ENCODE measurements around the gene RCAN3. TPM values are rescaled to one million over a fixed set of nuclear protein-coding genes. Genes with fewer than 3 reads are reported as not detected.
A peak's percentile ranks its signal among the peaks of the same experiment; 100 is the strongest.

Gene RCAN3
- total and polyA plus RNA-seq, 2 of the 13 experiments (the other 11 are each of a cell fraction or from before 2014, with no cell fraction given), result 12.2 to 13.3 TPM

GRCh38 chr1:24586119-24586518, 83.5 kb downstream of the RCAN3 start (continued):
- TF ChIP-seq, protein P1, sequence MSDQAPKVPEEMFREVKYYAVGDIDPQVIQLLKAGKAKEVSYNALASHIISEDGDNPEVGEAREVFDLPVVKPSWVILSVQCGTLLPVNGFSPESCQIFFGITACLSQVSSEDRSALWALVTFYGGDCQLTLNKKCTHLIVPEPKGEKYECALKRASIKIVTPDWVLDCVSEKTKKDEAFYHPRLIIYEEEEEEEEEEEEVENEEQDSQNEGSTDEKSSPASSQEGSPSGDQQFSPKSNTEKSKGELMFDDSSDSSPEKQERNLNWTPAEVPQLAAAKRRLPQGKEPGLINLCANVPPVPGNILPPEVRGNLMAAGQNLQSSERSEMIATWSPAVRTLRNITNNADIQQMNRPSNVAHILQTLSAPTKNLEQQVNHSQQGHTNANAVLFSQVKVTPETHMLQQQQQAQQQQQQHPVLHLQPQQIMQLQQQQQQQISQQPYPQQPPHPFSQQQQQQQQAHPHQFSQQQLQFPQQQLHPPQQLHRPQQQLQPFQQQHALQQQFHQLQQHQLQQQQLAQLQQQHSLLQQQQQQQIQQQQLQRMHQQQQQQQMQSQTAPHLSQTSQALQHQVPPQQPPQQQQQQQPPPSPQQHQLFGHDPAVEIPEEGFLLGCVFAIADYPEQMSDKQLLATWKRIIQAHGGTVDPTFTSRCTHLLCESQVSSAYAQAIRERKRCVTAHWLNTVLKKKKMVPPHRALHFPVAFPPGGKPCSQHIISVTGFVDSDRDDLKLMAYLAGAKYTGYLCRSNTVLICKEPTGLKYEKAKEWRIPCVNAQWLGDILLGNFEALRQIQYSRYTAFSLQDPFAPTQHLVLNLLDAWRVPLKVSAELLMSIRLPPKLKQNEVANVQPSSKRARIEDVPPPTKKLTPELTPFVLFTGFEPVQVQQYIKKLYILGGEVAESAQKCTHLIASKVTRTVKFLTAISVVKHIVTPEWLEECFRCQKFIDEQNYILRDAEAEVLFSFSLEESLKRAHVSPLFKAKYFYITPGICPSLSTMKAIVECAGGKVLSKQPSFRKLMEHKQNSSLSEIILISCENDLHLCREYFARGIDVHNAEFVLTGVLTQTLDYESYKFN (CRISPR knock-in tag; conservative IDR thresholded peaks at IDR 0.05), result peak; percentile 70
- TF ChIP-seq, protein P2, sequence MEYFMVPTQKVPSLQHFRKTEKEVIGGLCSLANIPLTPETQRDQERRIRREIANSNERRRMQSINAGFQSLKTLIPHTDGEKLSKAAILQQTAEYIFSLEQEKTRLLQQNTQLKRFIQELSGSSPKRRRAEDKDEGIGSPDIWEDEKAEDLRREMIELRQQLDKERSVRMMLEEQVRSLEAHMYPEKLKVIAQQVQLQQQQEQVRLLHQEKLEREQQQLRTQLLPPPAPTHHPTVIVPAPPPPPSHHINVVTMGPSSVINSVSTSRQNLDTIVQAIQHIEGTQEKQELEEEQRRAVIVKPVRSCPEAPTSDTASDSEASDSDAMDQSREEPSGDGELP (IDR thresholded peaks at IDR 0.05; ENCODE audit: borderline replicate concordance, low read depth), result no peak
- TF ChIP-seq RFX5 (IDR thresholded peaks at IDR 0.05; ENCODE audit: low read depth, low read length), result no peak
- no peak for TF ChIP-seq NFIC (IDR thresholded peaks at IDR 0.05; ENCODE audit: low read length)
- peak; percentile 15; the same call in 1 of the 2 replicates for TF ChIP-seq NR2F6 (IDR thresholded peaks at IDR 0.05)
- no peak for TF ChIP-seq NR2F6 (CRISPR knock-in tag; IDR thresholded peaks at IDR 0.05)
- 0 out of 2 replicates have a peak, but pooled peaks have one; percentile 20 for TF ChIP-seq RCOR2 (CRISPR knock-in tag; IDR thresholded peaks at IDR 0.05)
- peak; percentile 76 for TF ChIP-seq SALL1 (CRISPR knock-in tag; IDR thresholded peaks at IDR 0.05)
- TF ChIP-seq ELF1 (CRISPR knock-in tag; IDR thresholded peaks at IDR 0.05), result 0 out of 2 replicates have a peak, but pooled peaks have one; percentile 12
- peak in 1 of 2 experiments; percentile 61; a peak in 2 of 4 replicates for TF ChIP-seq EP300 (IDR thresholded peaks at IDR 0.05; ENCODE audit: low read depth in 2 of 2, low read length in 2 of 2)
- no peak for TF ChIP-seq EP300 (CRISPR knock-in tag; IDR thresholded peaks at IDR 0.05; ENCODE audit: borderline replicate concordance)
- TF ChIP-seq ZNF891 (CRISPR knock-in tag; IDR thresholded peaks at IDR 0.05), result 0 out of 2 replicates have a peak, but pooled peaks have one; percentile 64
- TF ChIP-seq MIXL1 (CRISPR knock-in tag; IDR thresholded peaks at IDR 0.05), result 0 out of 2 replicates have a peak, but pooled peaks have one; percentile 55
- no peak for TF ChIP-seq FOXA1 (IDR thresholded peaks at IDR 0.05)
- no peak for TF ChIP-seq FOXA1 (CRISPR knock-in tag; IDR thresholded peaks at IDR 0.05)
- peak; percentile 87; the same call in 1 of the 2 replicates for TF ChIP-seq ETV5 (CRISPR knock-in tag; IDR thresholded peaks at IDR 0.05; ENCODE audit: borderline replicate concordance)
- peak; percentile 37; the same call in 1 of the 2 replicates for TF ChIP-seq FOSL2 (CRISPR knock-in tag; IDR thresholded peaks at IDR 0.05)
- TF ChIP-seq GABPB1 (CRISPR knock-in tag; IDR thresholded peaks at IDR 0.05), result peak; percentile 20; the same call in 1 of the 2 replicates
- peak; percentile 39; the same call in 1 of the 2 replicates for TF ChIP-seq FOXA3 (CRISPR knock-in tag; IDR thresholded peaks at IDR 0.05)
- TF ChIP-seq, protein P3, sequence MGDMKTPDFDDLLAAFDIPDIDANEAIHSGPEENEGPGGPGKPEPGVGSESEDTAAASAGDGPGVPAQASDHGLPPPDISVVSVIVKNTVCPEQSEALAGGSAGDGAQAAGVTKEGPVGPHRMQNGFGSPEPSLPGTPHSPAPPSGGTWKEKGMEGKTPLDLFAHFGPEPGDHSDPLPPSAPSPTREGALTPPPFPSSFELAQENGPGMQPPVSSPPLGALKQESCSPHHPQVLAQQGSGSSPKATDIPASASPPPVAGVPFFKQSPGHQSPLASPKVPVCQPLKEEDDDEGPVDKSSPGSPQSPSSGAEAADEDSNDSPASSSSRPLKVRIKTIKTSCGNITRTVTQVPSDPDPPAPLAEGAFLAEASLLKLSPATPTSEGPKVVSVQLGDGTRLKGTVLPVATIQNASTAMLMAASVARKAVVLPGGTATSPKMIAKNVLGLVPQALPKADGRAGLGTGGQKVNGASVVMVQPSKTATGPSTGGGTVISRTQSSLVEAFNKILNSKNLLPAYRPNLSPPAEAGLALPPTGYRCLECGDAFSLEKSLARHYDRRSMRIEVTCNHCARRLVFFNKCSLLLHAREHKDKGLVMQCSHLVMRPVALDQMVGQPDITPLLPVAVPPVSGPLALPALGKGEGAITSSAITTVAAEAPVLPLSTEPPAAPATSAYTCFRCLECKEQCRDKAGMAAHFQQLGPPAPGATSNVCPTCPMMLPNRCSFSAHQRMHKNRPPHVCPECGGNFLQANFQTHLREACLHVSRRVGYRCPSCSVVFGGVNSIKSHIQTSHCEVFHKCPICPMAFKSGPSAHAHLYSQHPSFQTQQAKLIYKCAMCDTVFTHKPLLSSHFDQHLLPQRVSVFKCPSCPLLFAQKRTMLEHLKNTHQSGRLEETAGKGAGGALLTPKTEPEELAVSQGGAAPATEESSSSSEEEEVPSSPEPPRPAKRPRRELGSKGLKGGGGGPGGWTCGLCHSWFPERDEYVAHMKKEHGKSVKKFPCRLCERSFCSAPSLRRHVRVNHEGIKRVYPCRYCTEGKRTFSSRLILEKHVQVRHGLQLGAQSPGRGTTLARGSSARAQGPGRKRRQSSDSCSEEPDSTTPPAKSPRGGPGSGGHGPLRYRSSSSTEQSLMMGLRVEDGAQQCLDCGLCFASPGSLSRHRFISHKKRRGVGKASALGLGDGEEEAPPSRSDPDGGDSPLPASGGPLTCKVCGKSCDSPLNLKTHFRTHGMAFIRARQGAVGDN (CRISPR knock-in tag; IDR thresholded peaks at IDR 0.05), result peak; percentile 39
- peak; percentile 90 for TF ChIP-seq RARA (CRISPR knock-in tag; IDR thresholded peaks at IDR 0.05)
- TF ChIP-seq ZFAT (CRISPR knock-in tag; conservative IDR thresholded peaks at IDR 0.05), result no peak
- 0 out of 2 replicates have a peak, but pooled peaks have one; percentile 20 for TF ChIP-seq ZFP91 (CRISPR knock-in tag; IDR thresholded peaks at IDR 0.05; ENCODE audit: borderline replicate concordance)

Measured in HepG2 (cell line).